ENCODE measurements around the gene BICDL2. TPM values are rescaled to one million over a fixed set of nuclear protein-coding genes. Genes with fewer than 3 reads are reported as not detected.
"Not testable (repeated sequence)": the region's sequence is repeated elsewhere in the genome, so short reads cannot be mapped to it uniquely, and the experiment has no call there.

Gene BICDL2
- total and polyA plus RNA-seq, 8 donors: 18.4 to 693 (median 47.2) TPM

DNA sequence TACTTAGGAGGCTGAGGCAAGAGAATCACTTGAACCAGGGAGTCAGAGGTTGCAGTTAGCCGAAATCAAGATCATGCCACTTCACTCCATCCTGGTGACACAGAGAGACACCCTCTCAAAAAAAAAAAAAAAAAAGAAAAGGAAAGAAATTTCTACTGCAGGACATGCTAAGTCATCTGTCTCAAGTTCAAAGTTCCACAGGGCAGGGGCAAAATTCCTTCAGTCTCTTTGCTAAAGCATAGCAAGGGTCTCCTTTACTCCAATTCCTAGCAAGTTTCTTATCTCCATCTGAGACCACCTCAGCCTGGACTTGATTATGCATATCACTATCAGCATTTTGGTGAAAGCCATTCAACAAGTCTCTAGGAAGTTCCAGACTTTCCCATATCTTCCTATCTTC is 47.7 kb upstream of the BICDL2 start:
- DNase-seq: no peak
- peaks cover 0 to 25% (median 7%) of the 10 kb centered on the region in 4 donors for H3K4me1 ChIP-seq
- H3K9me3 ChIP-seq: no peaks in the 10 kb centered on the region
- no peak overlapping the region for H3K27ac ChIP-seq
- H3K36me3 ChIP-seq: no peaks in the 10 kb centered on the region
- intact Hi-C loops (cut with DNase I; ENCODE audit: low total_unique reads): no loop called here
- TF ChIP-seq CTCF (IDR thresholded peaks at IDR 0.05) (no peak), EP300 (IDR thresholded peaks at IDR 0.05) (no peak), POLR2AphosphoS5 (IDR thresholded peaks at IDR 0.05) (no peak), POLR2A (IDR thresholded peaks at IDR 0.05) (no peak)
- peaks cover 0 to 7% (median 0%) of the 10 kb centered on the region in 3 donors for H3K27me3 ChIP-seq
- no peak overlapping the region for H3K4me3 ChIP-seq
- 85 to 96% (median 90%) methylated on average over 1 of the region's 1 CpG for WGBS, 5 donors

DNA sequence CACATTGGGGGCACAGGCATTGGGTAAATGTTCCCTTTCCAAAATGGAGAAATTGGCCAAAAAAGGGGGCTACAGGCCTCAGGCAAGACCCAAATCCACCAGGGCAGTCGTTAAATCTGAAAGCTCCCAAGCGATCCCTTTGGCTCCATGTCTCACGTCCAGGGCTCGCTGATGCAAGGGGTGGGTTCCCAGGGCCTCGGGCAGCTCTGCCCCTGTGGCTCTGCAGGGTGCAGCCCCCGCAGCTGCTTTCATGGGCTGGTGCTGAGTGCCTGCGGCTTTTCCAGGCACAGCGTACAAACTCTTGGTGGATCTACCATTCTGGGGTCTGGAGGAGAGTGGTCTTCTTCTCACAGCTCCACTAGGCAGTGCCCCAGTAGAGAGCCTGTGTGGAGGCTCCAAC is 46.7 kb upstream of the BICDL2 start:
- H3K27ac ChIP-seq; DNase-seq; H3K9me3 ChIP-seq; H3K4me3 ChIP-seq; intact Hi-C loops (cut with DNase I; ENCODE audit: low total_unique reads); H3K27me3 ChIP-seq; H3K36me3 ChIP-seq: not testable (repeated sequence)
- peaks cover 0 to 24% (median 7%) of the 10 kb centered on the region in 4 donors for H3K4me1 ChIP-seq
- WGBS, 5 donors: 89 to 95% (median 93%) methylated on average over 6 to 8 of the region's 8 CpGs

GRCh38 chr16:3081957-3082356 is 45.2 kb upstream of the BICDL2 start:
- DNase-seq; H3K36me3 ChIP-seq; H3K4me3 ChIP-seq; H3K4me1 ChIP-seq; intact Hi-C loops (cut with DNase I; ENCODE audit: low total_unique reads); H3K9me3 ChIP-seq; H3K27me3 ChIP-seq; H3K27ac ChIP-seq: not testable (repeated sequence)
- WGBS, 5 donors: 83 to 88% (median 86%) methylated on average over 13 of the region's 13 CpGs

DNA sequence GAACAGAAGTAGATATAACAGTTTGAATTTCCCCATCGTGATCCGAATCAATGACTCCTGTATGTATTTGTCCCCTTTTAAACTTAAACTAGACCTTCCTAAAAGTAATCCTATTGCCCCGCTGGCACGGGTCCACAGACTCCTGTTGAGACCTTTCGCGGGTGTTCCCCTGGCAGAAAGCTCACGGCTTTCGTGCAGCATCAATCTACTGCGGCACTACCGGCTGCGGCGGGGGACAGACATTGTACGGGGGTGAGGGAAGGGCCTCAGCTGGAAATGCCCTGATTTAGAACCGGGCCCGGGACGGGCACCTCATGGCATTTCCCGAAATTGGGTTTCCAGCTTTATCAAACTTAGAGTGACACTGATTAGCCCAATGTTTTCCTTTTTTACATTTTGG is 43.3 kb upstream of the BICDL2 start:
- peaks cover 0 to under 1% (median 0%) of the 10 kb centered on the region in 3 donors for H3K27me3 ChIP-seq
- DNase-seq: no peak
- 84 to 89% (median 89%) methylated on average over 17 of the region's 17 CpGs for WGBS, 5 donors
- intact Hi-C loops (cut with DNase I; ENCODE audit: low total_unique reads): no loop called here
- no peak overlapping the region for H3K27ac ChIP-seq
- H3K4me3 ChIP-seq: no peak overlapping the region
- H3K4me1 ChIP-seq: peaks cover 0 to 9% (median 7%) of the 10 kb centered on the region in 4 donors
- TF ChIP-seq EP300 (IDR thresholded peaks at IDR 0.05) (no peak), CTCF (IDR thresholded peaks at IDR 0.05) (no peak), POLR2AphosphoS5 (IDR thresholded peaks at IDR 0.05) (no peak), POLR2A (IDR thresholded peaks at IDR 0.05) (no peak)
- H3K36me3 ChIP-seq: no peaks in the 10 kb centered on the region
- H3K9me3 ChIP-seq: no peaks in the 10 kb centered on the region

- peak overlapping the region in 3 of 5 donors; percentile 37 to 61 (median 59) for H3K27ac ChIP-seq
- peaks cover 0 to 12% (median 0%) of the 10 kb centered on the region in 3 donors for H3K27me3 ChIP-seq
- peaks cover 0 to 17% (median 8%) of the 10 kb centered on the region in 4 donors for H3K4me1 ChIP-seq
- intact Hi-C loops (cut with DNase I; ENCODE audit: low total_unique reads): no loop called here
- no peaks in the 10 kb centered on the region for H3K36me3 ChIP-seq
- no peak overlapping the region for H3K4me3 ChIP-seq
- no peak for DNase-seq
- no peak for TF ChIP-seq POLR2A (IDR thresholded peaks at IDR 0.05)
- TF ChIP-seq POLR2AphosphoS5 (IDR thresholded peaks at IDR 0.05): no peak
- TF ChIP-seq CTCF (IDR thresholded peaks at IDR 0.05): no peak
- TF ChIP-seq EP300 (IDR thresholded peaks at IDR 0.05): no peak
- H3K9me3 ChIP-seq: no peaks in the 10 kb centered on the region
- WGBS, 5 donors: 60 to 81% (median 62%) methylated on average over 5 to 6 of the region's 6 CpGs
Observed at GRCh38 chr16:3076577-3076976, 39.8 kb upstream of the BICDL2 start.

- H3K4me3 ChIP-seq; intact Hi-C loops (cut with DNase I; ENCODE audit: low total_unique reads); DNase-seq; H3K9me3 ChIP-seq; H3K36me3 ChIP-seq: not testable (repeated sequence)
- H3K27ac ChIP-seq: peak overlapping the region in 4 of 5 donors; percentile 37 to 61 (median 54)
- WGBS, 5 donors: 83 to 94% (median 85%) methylated on average over 6 of the region's 6 CpGs
- peaks cover 0 to 12% (median 0%) of the 10 kb centered on the region in 3 donors for H3K27me3 ChIP-seq
- H3K4me1 ChIP-seq: peaks cover 0 to 17% (median 8%) of the 10 kb centered on the region in 4 donors
Observed at GRCh38 chr16:3075946-3076345, 39.2 kb upstream of the BICDL2 start.
